Hepatic stellate cell (primary cell): Measurements from ENCODE around the gene ZNF770.
"Not testable (repeated sequence)": the region's sequence is repeated elsewhere in the genome, so short reads cannot be mapped to it uniquely, and the experiment has no call there.

Source experiments
- DNase-seq: peaks from one replicate; pipeline ENCODE4 v3.0.0; 2011; ENCODE audit warnings: low spot score

The ZNF770 gene

DNA sequence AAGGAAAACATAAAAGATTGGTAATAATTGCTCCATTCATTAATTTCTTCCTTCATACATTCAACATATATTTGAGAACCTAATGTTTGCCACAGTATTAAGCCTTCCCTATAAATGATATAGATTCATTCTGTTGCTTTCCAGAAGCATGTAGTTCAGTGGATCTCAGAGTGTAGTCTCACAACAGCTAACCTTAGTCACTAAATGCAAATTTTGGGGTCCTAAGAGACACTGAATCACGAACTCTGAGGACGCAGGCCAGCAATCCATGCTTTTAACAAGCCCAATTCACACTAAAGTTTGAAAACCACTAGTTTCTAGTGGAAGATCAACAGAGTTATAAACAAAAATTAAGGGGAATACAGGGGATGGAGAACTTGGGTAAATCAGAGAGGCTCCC, 11.3 kb downstream of the ZNF770 start:
- DNase-seq, result no peak

DNA sequence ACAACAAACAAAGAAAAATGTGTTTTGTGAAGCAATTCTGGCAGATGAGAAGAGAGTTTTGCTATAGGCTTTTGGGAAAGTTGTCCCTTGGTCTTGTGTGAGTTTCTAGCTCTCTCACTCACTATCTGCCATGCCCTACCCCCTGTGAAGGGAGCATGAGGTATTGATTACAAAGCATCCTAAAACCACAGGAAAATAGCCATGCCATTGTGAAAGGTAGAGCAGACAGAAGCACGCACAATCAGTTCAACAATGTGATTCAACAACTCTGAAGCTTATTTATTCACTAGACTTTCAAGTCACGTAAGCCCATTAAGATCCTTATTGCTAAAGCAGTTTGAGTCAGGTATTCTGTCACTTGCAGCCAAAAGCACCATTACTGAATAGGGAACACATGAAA, 12.0 kb downstream of the ZNF770 start:
- no peak for DNase-seq

DNA sequence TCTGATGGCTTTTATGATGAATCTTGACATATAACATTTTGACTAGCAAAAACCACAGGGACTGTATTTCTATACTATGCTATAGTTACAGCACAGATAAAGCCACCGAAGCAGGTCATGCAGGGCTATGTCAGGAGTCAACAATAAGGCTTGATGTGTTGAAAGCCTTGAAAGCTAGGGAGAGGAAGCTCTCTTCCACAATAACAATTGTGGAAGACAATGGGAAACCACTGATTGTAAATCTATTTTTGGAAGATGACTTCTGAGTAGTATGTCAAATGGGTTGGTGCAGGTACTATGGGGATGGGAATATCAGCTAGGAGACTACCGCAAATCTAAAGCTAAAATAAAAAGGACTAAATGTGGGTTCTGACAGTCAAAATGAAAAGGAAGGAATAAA, 14.6 kb downstream of the ZNF770 start:
- DNase-seq, result no peak

DNA sequence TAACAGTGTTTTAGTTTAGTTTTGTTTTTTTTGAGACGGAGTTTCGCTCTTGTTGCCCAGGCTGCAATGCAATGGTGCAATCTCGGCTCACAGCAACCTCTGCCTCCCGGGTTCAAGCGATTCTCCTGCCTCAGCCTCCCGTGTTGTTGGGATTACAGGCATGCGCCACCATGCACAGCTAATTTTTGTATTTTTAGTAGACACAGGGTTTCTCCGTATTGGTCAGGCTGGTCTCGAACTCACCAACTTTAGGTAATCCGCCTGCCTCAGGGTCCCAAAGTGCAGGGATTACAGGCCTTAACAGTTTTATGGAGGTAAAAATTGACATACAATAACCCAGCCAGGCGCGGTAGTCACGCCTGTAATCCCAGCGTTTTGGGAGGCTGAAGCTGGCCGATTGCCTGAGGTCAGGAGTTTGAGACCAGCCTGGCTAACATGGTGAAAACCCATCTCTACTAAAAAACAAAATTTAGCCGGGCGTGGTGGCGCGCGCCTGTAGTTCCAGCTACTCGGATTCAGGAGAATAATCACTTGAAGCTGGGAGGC, 17.9 kb downstream of the ZNF770 start:
- DNase-seq, result not testable (repeated sequence)

DNA sequence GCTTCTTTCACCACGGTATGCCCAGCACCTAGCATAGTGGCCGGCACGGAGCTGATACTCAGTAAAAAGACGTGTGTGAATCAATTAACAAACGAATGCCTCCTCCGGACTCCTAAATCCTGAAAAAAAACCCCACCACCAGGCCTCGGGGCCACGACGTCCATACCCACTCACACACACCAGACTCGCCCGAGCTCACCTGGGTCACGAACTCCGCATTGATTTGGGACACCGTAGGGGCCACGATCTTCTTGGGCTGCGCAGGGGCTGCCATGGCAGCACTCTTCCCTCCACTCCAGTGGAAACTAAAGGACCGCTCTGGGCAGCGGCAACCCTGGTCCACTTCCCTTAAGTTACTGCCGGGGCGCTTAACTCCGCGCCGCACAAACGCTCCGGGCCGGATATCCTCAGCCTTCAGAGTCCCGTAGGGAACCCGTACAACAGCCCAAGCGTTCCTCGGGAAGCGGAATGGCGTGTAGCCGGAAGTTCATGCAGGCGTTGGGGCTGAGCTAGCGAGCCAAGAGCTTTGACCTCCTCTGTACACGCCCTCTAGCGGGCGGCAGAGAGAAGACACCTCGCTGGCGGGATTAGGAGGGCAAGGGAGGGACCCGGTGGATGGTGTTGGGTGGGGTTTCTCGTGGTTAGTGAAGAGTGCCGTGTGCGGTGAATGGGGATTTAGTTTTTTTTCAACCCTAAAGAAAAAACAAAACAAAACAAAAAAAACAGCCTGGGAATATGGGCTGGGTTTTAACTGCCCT, 18.6 kb downstream of the ZNF770 start, which contains the start of gene AQR:
AQR (minus strand) TSS at position 403 of the 758 bp plus-strand sequence; CDS start at position 274, 129 bp downstream.
- DNase-seq, result peak; percentile 92

DNA sequence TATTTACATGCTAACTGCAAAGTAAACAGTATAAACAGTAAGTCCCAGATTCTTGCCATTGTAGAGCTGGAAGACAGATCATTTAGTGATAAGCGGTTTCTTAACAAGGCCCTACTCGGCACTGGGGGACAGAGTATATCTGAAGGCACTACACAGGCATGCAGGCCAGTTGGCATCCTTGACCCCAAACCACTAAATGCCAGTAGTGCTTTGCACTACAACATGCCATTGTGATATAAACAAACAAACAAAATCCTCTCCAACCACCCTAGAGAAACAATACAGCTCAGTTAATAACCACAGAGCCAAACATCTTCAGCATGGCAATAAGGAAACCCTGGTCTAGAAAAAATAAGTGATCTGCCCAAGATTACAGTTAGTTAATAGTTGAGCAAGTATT, 23.8 kb downstream of the ZNF770 start:
- no peak for DNase-seq

DNA sequence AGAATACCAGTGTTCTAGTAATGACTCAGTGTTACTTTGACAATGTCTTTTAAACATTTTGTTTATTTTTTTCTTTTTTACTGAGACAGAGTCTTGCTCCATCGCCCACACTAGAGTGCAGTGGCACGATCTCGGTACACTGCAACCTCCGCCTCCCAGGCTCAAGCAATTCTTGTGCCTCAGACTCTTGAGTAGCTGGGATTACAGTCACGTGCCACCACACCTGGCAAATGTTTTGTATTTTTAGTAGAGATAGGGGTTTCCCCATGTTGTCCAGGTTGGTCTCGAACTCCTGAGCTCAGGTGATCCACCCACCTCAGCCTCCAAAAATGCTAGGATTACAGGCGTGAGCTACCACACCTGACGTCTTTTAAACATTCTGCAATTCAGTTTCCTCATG, 34.2 kb downstream of the ZNF770 start:
- no peak for DNase-seq

DNA sequence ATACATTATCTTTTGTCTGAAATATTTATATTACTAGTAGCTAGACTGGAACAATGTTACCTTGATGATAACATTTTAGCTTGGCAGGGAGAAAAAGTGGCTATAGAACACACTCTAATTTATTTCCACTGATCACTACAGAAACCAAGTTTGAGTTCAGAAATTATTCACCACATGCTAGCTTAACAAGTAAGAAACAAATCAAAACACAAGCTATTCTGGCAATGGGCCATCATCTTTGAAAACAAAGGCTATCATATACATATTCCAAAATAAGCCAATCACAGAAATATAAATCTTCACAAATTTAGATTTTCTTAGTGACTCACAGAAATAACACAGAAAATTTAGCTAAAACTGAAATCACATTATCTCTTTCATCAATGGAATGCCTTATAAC, 35.6 kb downstream of the ZNF770 start:
- no peak for DNase-seq

DNA sequence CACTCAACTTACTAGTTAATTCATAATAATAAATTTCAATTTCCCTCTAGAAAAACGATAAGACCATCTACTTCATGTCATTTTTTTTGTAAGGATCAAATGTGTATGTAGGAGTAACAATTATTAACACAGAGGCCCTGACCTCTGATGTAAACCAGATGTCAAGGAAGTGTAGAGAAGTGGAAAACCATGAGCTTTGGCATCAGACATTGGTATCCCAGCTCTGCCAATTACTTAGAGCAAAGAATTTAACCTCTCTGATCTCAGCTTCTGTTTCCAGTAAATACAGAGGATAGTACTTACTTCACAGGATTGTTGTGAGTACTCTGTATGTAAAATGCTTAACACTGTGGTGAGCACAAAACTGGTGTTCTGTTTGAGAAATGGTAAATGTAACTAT, 36.1 kb downstream of the ZNF770 start:
- no peak for DNase-seq

DNA sequence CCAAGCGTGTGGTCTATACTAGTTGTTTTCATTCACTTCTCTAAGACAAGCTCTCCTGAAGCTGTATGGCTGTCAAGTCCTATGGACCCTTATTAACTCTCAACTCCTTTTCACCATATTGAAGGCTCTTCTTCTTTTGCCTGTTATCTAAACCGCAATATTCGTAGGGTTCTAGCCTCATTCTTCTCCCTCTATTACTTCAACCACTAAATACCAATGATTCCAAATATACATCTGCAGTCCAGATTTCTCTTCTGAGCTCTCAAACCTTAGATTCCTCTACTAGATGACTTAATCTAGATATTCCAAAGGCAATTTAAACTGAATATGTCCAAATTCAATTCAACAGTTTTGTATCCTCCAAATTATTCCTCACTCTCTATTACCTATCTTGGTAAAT, 43.2 kb downstream of the ZNF770 start:
- DNase-seq, result no peak

DNA sequence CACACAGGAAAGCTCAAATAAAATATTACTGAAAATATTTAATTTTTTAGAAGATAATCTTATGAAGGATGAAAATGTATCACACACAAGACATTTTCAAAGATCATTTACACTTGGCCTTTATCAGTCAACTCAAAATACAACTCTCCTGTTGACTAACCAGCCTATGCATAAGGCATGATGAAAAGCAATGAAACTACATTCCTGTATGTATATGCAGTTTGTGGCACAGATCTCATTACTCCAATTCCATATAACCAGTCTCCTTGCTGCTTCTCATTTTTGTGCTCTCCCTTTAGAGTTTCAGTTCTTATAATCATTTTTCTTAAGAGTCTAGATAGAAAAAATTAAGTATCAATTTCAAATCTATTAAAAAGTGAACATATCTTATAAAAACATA, 44.4 kb downstream of the ZNF770 start:
- DNase-seq, result no peak

DNA sequence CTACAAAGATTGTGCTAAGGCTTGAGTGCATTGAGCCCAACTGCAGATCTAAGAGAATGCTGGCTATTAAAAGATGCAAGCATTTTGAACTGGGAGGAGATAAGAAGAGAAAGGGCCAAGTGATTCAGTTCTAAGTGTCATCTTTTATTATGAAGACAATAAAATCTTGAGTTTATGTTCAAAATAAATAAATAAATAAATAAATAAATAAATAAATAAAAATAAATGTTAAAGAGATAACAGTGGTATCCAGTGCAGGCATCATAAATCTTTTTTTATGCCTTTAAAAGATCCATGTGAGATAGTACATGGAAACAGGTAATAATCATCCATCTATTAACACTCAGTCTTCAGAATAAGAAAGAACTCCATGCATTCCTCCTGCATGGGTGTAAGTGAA, 44.8 kb downstream of the ZNF770 start:
- DNase-seq, result not testable (repeated sequence)

DNA sequence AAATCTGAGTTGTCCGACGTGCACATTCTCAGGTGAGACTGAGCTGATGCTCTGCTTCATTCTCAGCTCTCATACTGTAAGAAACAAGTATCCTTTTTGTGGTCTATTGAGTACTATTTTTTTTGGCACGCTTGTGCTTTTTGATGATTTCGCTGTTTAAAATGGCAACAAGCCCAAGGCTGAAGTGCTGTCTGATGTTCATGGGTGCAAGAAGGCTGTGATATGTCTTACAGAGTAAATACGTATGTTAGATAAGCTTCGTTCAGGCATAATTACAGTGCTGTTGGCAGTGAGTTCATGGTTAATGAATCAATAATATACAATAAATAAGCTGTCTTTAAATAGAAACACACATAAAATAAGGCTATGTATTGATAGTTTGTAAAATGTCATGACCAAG, 45.7 kb downstream of the ZNF770 start:
- DNase-seq, result no peak

DNA sequence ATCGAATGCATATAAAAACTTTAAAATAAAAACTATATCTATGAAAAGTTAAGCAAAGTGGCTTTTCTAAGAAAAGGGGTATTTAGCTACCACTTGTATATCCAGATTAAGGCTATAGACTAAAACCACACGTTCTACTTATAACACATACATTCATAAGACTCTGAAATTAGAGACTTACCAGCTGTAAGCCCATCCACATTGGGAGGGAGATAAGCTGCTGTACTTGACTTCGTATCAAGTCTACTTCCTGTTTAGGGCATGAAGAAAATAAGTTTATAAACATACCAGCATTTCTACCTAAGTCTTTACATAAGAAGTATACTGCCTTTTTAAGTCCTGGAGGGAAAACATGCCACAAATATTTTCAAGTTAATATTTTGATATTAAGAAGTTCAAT, 46.3 kb downstream of the ZNF770 start:
- no peak for DNase-seq

DNA sequence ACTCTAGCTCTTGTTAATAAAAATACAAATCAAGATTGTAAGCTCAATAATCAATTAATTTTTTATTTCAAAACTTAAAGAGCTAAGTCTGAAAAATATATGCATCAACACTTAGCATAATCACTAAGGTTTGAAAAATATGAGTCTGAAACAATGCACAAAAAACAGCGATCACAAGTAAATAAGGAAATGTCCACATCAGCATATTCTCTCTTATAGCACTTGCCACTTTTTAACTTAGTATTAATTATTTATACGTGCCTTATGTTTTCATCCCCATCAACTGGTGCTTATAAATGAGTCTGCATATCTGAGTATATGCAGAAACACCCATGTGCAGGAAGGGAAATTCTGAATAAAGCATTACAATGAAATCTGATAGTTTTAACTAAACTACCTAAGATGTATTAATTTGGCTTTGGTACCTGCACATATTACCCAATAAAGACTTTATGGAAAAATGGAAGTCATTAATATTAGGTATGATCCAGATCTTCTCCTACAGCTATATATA, 46.8 kb downstream of the ZNF770 start:
- no peak for DNase-seq

DNA sequence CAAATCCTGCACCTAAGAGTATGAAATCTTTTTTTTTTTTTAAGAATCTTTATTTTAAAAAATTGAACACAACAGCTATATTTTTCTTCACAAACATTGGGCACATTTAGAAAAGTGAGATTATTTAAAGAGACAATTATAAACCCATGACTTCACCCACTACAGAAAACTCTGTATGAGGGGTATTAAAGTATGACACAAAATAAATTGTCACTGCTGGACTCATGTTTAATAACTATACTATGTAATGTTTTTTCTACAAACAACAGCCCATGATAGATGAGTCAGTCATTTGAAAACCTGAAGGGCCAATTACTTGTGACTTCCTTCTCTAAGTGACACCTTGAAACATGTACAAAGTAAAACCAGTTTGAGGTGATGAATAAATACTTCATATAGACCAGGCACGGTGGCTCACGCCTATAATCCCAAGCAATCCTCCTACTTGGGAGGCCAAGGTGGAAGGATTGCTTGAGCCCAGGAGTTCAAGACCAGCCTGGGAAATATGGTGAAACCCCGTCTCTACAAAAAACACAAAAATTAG, 54.6 kb downstream of the ZNF770 start:
- no peak for DNase-seq

DNA sequence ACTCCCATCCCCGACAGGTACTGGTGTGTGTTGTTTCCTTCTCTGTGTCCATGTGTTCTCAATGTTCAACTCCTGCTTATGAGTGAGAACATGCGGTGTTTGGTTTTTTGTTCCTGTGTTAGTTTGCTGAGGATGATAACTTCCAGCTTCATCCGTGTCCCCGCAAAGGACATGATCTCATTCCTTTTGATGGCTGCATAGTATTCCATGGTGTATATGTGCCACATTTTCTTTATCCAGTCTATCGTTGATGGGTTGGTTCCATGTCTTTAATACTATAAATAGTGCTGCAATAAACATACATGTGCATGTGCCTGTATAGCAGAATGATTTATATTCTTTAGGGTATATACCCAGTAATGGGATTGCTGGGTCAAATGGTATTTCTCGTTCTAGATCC, 59.7 kb downstream of the ZNF770 start:
- DNase-seq, result not testable (repeated sequence)
